Measurements from ENCODE around the gene ARMCX2.

The ARMCX2 gene

DNA sequence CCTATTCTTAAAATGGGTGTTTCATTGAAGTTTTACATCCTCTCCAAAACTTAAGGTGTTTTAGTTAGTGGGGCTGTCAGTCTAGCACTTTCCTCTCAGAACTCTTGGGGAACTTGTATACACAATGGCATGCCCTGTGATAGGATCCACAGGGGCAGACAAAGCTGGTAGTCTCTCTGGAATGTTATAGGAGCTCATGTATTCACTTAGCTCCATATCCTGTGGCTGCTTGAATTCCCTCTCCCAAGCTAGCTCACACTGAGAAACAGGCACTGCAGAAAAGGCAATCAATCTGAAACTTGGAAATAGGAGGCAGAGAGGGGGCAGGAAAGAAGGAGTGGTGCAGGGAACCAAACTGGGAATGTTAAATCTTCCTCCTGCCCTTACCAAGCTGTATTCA, 26.3 kb upstream of the ARMCX2 start:
- Histone ChIP-seq H3K4me3 (ENCODE audit: insufficient read depth, low read length, poor library complexity, severe bottlenecking) (no peak overlapping the region), H4K20me1 (ENCODE audit: low read depth, low read length) (no peaks in the 10 kb centered on the region), H3K79me2 (ENCODE audit: insufficient read depth, low read length) (no peaks in the 10 kb centered on the region), H3K9ac (ENCODE audit: low read length) (no peak overlapping the region), H3K9me3 (ENCODE audit: insufficient read depth, low read length) (no peaks in the 10 kb centered on the region), H3K27ac (ENCODE audit: low read depth, low read length) (no peak overlapping the region), H3K27me3 (ENCODE audit: low read length) (no peaks in the 10 kb centered on the region), H3K9me2 (replicated peaks; ENCODE audit: insufficient read depth, low read length) (no peaks in the 10 kb centered on the region), H3K4me2 (ENCODE audit: low read depth, low read length, poor library complexity, severe bottlenecking) (no peak overlapping the region), H3F3A (ENCODE audit: insufficient read depth) (no peaks in the 10 kb centered on the region), H3K36me3 (ENCODE audit: low read length) (no peaks in the 10 kb centered on the region), H2AFZ (ENCODE audit: low read depth, low read length, severe bottlenecking) (no peak overlapping the region)
- TF ChIP-seq EZH2phosphoT487 (conservative IDR thresholded peaks at IDR 0.05; ENCODE audit: low read length) = no peak
- TF ChIP-seq, protein P1, sequence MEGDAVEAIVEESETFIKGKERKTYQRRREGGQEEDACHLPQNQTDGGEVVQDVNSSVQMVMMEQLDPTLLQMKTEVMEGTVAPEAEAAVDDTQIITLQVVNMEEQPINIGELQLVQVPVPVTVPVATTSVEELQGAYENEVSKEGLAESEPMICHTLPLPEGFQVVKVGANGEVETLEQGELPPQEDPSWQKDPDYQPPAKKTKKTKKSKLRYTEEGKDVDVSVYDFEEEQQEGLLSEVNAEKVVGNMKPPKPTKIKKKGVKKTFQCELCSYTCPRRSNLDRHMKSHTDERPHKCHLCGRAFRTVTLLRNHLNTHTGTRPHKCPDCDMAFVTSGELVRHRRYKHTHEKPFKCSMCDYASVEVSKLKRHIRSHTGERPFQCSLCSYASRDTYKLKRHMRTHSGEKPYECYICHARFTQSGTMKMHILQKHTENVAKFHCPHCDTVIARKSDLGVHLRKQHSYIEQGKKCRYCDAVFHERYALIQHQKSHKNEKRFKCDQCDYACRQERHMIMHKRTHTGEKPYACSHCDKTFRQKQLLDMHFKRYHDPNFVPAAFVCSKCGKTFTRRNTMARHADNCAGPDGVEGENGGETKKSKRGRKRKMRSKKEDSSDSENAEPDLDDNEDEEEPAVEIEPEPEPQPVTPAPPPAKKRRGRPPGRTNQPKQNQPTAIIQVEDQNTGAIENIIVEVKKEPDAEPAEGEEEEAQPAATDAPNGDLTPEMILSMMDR (IDR thresholded peaks at IDR 0.05; ENCODE audit: insufficient read depth, low read length, poor library complexity, severe bottlenecking) = no peak

DNA sequence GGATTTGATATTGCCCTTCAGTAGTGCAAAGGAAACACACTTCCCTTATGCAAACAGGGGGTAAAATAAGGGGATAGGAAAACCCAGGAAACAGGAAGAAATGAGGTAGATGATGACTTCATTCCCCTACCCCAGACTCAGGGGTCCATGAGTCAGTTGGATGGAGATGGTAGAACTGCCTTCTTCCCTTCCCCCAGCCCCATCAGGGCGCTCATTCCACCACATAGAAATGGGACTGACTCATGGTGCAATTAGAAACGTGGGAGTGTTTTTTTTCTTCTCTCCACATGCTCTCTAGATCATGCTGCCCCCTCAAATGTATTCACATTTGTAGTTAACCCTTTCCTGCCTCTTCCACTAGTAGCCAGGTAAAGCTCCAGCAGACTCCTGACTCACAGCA, 23.1 kb upstream of the ARMCX2 start:
- H3K4me3 ChIP-seq (ENCODE audit: insufficient read depth, low read length, poor library complexity, severe bottlenecking) = no peak overlapping the region
- no peaks in the 10 kb centered on the region for H3K36me3 ChIP-seq (ENCODE audit: low read length)
- no peaks in the 10 kb centered on the region for H3K79me2 ChIP-seq (ENCODE audit: insufficient read depth, low read length)
- H3K9ac ChIP-seq (ENCODE audit: low read length) = no peak overlapping the region
- no peaks in the 10 kb centered on the region for H3K9me3 ChIP-seq (ENCODE audit: insufficient read depth, low read length)
- H3K27ac ChIP-seq (ENCODE audit: low read depth, low read length) = no peak overlapping the region
- H4K20me1 ChIP-seq (ENCODE audit: low read depth, low read length) = no peaks in the 10 kb centered on the region
- H2AFZ ChIP-seq (ENCODE audit: low read depth, low read length, severe bottlenecking) = no peak overlapping the region
- TF ChIP-seq, protein P1 (IDR thresholded peaks at IDR 0.05; ENCODE audit: insufficient read depth, low read length, poor library complexity, severe bottlenecking) = no peak
- TF ChIP-seq EZH2phosphoT487 (conservative IDR thresholded peaks at IDR 0.05; ENCODE audit: low read length) = no peak
- H3K4me2 ChIP-seq (ENCODE audit: low read depth, low read length, poor library complexity, severe bottlenecking) = no peak overlapping the region
- H3F3A ChIP-seq (ENCODE audit: insufficient read depth) = no peaks in the 10 kb centered on the region
- no peaks in the 10 kb centered on the region for H3K9me2 ChIP-seq (replicated peaks; ENCODE audit: insufficient read depth, low read length)
- no peaks in the 10 kb centered on the region for H3K27me3 ChIP-seq (ENCODE audit: low read length)

DNA sequence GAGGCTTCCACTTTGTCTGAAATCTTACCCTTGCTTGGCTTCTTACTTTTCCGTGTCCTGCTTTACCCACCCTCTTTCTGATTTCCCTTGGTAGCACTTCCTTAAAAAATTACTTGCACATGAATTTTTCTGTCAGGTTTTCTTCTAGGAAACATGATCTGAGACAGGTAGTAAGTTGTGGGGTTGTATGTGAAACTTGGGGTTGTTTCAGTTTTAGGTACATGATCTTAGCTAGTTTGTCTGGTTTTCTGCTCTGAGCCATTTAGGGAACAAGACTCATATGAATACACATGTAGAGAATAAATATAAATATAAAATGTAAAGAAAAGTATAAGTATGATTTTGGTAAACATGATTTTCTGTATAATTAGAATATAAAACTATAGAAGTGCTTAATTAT, 17.4 kb upstream of the ARMCX2 start:
- no peaks in the 10 kb centered on the region for H3K9me3 ChIP-seq (ENCODE audit: insufficient read depth, low read length)
- H3K27me3 ChIP-seq (ENCODE audit: low read length) = no peaks in the 10 kb centered on the region
- no peak overlapping the region for H3K9ac ChIP-seq (ENCODE audit: low read length)
- H3K79me2 ChIP-seq (ENCODE audit: insufficient read depth, low read length) = no peaks in the 10 kb centered on the region
- TF ChIP-seq, protein P1 (IDR thresholded peaks at IDR 0.05; ENCODE audit: insufficient read depth, low read length, poor library complexity, severe bottlenecking) = no peak
- no peak for TF ChIP-seq EZH2phosphoT487 (conservative IDR thresholded peaks at IDR 0.05; ENCODE audit: low read length)
- no peak overlapping the region for H3K4me2 ChIP-seq (ENCODE audit: low read depth, low read length, poor library complexity, severe bottlenecking)
- H3K27ac ChIP-seq (ENCODE audit: low read depth, low read length) = no peak overlapping the region
- no peaks in the 10 kb centered on the region for H3K9me2 ChIP-seq (replicated peaks; ENCODE audit: insufficient read depth, low read length)
- H3K36me3 ChIP-seq (ENCODE audit: low read length) = no peaks in the 10 kb centered on the region
- H3K4me3 ChIP-seq (ENCODE audit: insufficient read depth, low read length, poor library complexity, severe bottlenecking) = no peak overlapping the region
- no peaks in the 10 kb centered on the region for H4K20me1 ChIP-seq (ENCODE audit: low read depth, low read length)
- no peak overlapping the region for H2AFZ ChIP-seq (ENCODE audit: low read depth, low read length, severe bottlenecking)
- H3F3A ChIP-seq (ENCODE audit: insufficient read depth) = no peaks in the 10 kb centered on the region

Data from SU-DHL-6 (cell line).